AG09309 (cell line): ENCODE measurements around the gene SAP30BP.
"Not testable (repeated sequence)": the region's sequence is repeated elsewhere in the genome, so short reads cannot be mapped to it uniquely, and the experiment has no call there.

Experiments
- DNase-seq: peaks from one replicate; pipeline ENCODE4 v3.0.0-alpha.2; 2010; ENCODE audit warnings: low read depth
- H3K4me3 ChIP-seq: 2 replicates; pipeline ENCODE4 v1.5.1; 2011; ENCODE audit warnings: mild to moderate bottlenecking, low read depth, low read length, moderate library complexity; ENCODE audit not compliant: control insufficient read depth
- TF ChIP-seq, protein P1 (sequence below): IDR thresholded peaks from 2 replicates; pipeline ENCODE4 v1.5.1; 2011; ENCODE audit warnings: mild to moderate bottlenecking, low read depth, low read length, inconsistent platforms; ENCODE audit not compliant: insufficient read depth, control insufficient read depth; ENCODE audit errors: missing control alignments

The SAP30BP gene

DNA sequence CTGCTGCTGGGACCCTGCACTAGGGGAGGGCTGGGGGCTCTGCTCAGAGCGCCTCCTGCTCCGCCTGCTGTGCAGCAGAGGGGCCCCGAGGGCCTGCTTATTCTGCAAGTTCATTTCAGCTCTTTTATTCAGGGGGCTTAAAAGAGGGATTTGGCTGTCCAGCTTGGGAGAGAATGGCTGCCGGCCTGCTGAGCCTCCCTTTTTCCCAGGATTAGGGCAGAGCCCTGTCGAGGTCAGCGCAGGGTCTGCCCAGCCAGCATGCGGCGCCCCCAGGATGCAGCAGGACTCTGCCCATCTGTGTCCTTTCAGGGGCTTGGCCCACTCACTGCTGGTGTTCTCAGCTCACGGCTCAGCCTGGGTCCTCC, 32.8 kb upstream of the SAP30BP start:
- TF ChIP-seq, protein P1, sequence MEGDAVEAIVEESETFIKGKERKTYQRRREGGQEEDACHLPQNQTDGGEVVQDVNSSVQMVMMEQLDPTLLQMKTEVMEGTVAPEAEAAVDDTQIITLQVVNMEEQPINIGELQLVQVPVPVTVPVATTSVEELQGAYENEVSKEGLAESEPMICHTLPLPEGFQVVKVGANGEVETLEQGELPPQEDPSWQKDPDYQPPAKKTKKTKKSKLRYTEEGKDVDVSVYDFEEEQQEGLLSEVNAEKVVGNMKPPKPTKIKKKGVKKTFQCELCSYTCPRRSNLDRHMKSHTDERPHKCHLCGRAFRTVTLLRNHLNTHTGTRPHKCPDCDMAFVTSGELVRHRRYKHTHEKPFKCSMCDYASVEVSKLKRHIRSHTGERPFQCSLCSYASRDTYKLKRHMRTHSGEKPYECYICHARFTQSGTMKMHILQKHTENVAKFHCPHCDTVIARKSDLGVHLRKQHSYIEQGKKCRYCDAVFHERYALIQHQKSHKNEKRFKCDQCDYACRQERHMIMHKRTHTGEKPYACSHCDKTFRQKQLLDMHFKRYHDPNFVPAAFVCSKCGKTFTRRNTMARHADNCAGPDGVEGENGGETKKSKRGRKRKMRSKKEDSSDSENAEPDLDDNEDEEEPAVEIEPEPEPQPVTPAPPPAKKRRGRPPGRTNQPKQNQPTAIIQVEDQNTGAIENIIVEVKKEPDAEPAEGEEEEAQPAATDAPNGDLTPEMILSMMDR, result no peak
- H3K4me3 ChIP-seq, result no peak overlapping the region
- DNase-seq, result no peak

DNA sequence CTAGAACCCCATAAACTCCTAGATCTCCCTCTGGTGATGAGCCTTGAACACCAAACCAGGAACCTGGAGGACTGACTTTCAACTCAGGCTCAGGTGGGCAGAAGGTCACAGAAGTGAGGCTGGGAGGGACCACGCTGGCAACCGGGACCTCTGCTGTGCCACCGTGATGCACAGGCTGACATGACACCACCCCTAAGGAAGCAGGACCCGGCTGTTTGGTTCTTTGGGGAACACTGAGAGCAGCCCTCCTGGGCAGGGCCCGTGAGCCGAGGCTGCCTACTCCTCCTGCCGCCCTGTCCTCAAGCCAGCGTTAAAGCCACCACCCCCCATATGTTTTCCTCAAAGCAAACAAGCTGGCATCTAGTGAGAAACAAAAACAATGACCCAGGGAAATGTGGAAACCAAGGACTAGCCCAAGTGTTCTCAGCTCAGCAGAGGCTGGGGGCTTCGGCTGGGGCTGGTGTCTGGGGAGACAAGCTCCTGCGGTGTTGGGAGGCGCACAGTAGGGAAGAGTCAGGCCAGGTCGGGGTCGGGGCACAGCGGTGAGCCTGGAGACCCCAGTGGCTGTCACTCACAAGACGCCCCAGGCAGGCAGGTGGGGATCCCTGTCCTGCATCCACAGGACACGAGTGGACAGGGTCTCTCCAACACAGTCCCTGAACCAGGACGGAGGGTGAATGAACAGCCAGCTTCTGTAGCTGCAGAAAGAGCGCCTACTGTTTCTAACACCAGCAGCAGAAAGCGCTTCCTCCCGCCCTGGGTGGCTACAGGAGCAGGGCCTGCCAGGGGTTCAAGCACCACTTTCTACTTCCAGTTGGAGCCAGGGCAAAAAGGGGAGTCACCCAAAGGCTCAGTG, 32.2 kb upstream of the SAP30BP start:
- no peak overlapping the region for H3K4me3 ChIP-seq
- TF ChIP-seq, protein P1, result no peak
- DNase-seq, result no peak

DNA sequence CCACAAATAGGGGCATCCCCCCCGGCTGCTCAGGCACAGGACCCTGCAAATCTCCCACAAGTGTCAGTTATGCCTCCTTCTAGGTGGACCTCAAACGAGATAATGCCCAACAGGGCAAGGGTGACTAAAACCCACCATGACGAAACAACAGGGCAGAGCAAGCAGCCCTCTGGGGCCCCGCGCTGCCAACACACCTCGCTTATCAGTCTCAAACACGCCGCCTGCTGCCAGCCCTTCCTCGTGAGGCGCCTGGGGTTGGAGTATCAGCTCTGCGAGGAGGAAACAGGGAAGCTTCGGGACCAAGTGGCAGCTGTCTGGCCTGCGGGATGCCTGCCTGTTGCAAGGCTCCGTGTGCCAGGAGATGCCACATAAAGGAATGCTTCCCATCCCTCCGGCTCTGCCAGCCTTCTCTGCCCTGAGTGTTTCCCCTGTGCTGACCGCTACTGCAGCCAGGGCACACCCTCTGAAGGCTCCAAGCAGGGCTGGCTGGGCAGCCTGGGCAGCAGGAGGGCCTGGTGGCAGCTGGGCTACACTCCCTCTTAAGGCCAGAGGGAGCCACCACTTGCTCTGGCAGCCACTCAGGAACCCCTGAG, 31.4 kb upstream of the SAP30BP start:
- DNase-seq, result no peak
- TF ChIP-seq, protein P1, result no peak

DNA sequence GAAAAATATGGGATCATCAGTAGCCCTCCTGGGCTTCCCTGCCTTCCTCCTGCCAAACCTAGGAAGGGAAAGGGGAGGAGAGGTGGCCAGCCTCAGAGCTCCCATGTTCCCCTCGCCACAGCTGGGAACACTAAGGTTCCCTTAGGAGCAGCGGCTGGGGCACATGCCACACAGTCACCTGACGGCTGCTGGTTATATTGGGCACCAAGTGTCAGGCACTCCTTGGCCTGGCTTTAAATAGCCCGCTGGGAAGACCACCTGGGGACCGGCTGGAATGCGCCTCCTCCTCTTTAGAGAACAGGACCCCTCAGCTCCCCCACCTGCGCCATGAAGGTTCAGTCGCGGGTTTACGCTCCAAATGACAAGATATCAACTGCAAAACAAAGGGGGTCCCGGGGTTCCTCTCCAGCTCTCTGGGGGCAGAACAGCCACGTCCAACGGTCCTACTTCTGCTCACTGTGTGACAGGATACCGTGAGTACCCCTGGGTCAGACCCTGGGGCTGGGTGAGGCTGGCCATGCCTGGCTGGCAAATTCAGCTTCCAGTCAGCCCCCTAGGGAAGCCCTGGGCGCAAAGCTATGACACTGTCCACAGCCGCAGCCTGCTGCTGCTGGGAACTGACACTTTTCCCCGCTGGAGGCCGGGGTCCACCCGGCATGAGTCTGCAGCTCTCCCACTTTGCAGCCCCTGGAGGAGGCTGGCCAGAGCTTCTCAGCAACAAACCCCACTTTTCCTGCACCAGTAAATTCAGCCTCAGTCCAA, 30.6 kb upstream of the SAP30BP start:
- no peak for DNase-seq
- TF ChIP-seq, protein P1, result no peak
- no peak overlapping the region for H3K4me3 ChIP-seq

More for the DNA sequence above, 31.4 kb upstream of the SAP30BP start:
- H3K4me3 ChIP-seq, result no peak overlapping the region

DNA sequence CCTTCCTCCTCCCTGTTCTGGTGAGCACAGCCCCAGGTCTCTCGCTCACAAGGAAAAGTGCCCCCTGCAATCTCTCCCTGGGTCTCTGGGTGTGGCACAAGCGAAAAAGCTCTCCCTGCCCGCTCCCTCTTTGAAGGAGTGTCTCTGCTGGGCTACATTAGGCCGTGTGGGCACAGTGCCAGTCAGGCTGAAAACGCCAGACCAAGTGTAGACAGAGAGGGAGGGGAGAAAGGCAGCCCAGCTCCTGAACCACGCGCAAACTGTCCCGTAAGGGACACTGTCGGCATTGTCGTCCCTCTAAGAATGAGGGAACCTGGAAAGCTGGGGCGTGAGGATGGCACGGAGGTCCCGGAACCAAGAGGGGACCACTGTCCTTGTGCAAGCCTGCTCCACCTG, 30.0 kb upstream of the SAP30BP start:
- TF ChIP-seq, protein P1, result no peak
- no peak overlapping the region for H3K4me3 ChIP-seq
- DNase-seq, result no peak

DNA sequence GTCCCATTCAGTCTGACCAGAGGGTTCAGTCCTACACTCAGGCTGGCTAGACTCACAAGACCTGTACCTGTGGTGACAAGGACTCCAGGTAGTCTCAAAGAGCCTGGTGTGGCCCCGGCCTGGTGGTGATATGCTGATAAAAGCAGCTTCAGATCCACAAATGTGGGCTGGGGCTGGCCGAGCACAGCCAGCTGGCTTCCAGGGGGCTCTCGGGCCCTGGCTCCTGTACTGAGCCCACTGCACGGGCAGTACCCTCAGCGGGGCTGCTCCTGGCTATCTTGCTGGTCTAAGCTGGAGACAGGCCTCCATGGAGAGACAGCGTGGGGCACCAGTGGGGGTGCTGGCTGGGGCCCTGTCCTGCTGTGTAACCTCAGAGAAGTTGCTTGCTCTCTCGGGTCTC, 29.6 kb upstream of the SAP30BP start:
- DNase-seq, result no peak
- TF ChIP-seq, protein P1, result no peak
- no peak overlapping the region for H3K4me3 ChIP-seq

DNA sequence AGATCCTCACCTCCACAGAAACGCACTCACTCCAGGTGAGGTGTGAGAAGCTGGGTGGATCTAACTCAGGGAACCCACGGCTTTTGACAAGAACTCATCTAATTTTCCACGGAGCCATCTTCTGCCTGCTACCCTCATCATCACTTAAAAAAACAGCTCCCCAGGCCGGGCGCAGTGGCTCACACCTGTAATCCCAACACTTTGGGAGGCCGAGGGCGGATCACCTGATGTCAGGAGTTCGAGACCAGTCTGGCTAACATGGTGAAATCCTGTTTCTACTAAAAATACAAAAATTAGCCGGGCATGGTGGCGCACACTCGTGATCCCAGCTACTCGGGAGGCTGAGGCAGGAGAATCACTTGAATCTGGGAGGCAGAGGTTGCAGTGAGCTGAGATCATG, 29.1 kb upstream of the SAP30BP start:
- H3K4me3 ChIP-seq, DNase-seq: not testable (repeated sequence)
